HepG2 (cell line): ENCODE data around the gene NSF. TPM values are rescaled to one million over a fixed set of nuclear protein-coding genes. Genes with fewer than 3 reads are reported as not detected.
A peak's percentile ranks its signal among the peaks of the same experiment; 100 is the strongest.

ENCODE experiments used
- CEBPB ChIP-seq: IDR thresholded peaks from 2 replicates; pipeline ENCODE4 v1.6.1; 2011; ENCODE audit warnings: low read depth, low read length, improper control_type of control experiment, borderline replicate concordance
- FOXC1 ChIP-seq: sonication (generic); formaldehyde crosslinking; IDR thresholded peaks from 2 replicates; pipeline ENCODE4 v1.8.0; 2022; ENCODE audit warnings: mild to moderate bottlenecking, missing genetic modification reagents, borderline replicate concordance
- IRX3 ChIP-seq: sonication (generic); formaldehyde crosslinking; IDR thresholded peaks from 2 replicates; pipeline ENCODE4 v1.8.1; 2023; ENCODE audit warnings: mild to moderate bottlenecking, low read depth, missing genetic modification reagents, borderline replicate concordance
- KDM3A ChIP-seq: IDR thresholded peaks from 2 replicates; pipeline ENCODE4 v1.6.1; 2018; ENCODE audit warnings: low read depth, missing compliant biosample characterization
- ONECUT2 ChIP-seq: sonication (generic); formaldehyde crosslinking; IDR thresholded peaks from 2 replicates; pipeline ENCODE4 v1.4.0; 2020; ENCODE audit warnings: missing genetic modification reagents
- PHB2 ChIP-seq: fragments of 450-650 bp; IDR thresholded peaks from 2 replicates; pipeline ENCODE4 v1.6.1; 2018; ENCODE audit not compliant: partially characterized antibody
- SRSF4 ChIP-seq: fragments of 200-400 bp; formaldehyde crosslinking; IDR thresholded peaks from one replicate; pipeline ENCODE4 v1.6.1; 2018; ENCODE audit warnings: mild to moderate bottlenecking, low read depth, low read length, moderate library complexity; ENCODE audit not compliant: poor library complexity, severe bottlenecking
- ZBTB42 ChIP-seq: sonication (generic); formaldehyde crosslinking; IDR thresholded peaks from 2 replicates; pipeline ENCODE4 v1.5.0; 2020; ENCODE audit warnings: mild to moderate bottlenecking, missing genetic modification reagents
- ZKSCAN1 ChIP-seq: fragments of 150-350 bp; IDR thresholded peaks from 2 replicates; pipeline ENCODE4 v1.6.1; 2014; ENCODE audit warnings: low read length
- ZNF17 ChIP-seq: sonication (generic); formaldehyde crosslinking; IDR thresholded peaks from 2 replicates; pipeline ENCODE4 v1.5.0; 2020; ENCODE audit warnings: mild to moderate bottlenecking, missing genetic modification reagents
- ZNF225 ChIP-seq: sonication (generic); formaldehyde crosslinking; IDR thresholded peaks from 2 replicates; pipeline ENCODE4 v1.4.0; 2020; ENCODE audit warnings: mild to moderate bottlenecking, missing genetic modification reagents
- ZNF329 ChIP-seq: sonication (generic); formaldehyde crosslinking; IDR thresholded peaks from 2 replicates; pipeline ENCODE4 v1.9.0; 2021; ENCODE audit warnings: low read depth, mild to moderate bottlenecking, missing genetic modification reagents
- ZNF432 ChIP-seq: sonication (generic); formaldehyde crosslinking; IDR thresholded peaks from 2 replicates; pipeline ENCODE4 v1.5.0; 2020; ENCODE audit warnings: missing genetic modification reagents, mild to moderate bottlenecking, borderline replicate concordance
- ZNF619 ChIP-seq: sonication (generic); formaldehyde crosslinking; IDR thresholded peaks from 2 replicates; pipeline ENCODE4 v1.4.0; 2020; ENCODE audit warnings: mild to moderate bottlenecking, missing genetic modification reagents
- ZNF776 ChIP-seq: sonication (generic); formaldehyde crosslinking; IDR thresholded peaks from 2 replicates; pipeline ENCODE4 v1.4.0; 2020; ENCODE audit warnings: mild to moderate bottlenecking, missing genetic modification reagents
- polyA plus RNA-seq, 8 experiments: library from polyadenylated mRNA; depleted of rRNA in 3 of 8; stranded (reverse) in 7 of 8; unstranded in 1 of 8; fragments of >200 nt; fragmentation: Illumina TruSeq in 4 of 8; extraction: Trizol in 4 of 8; gene quantifications; 2 replicates each; pipeline versions ENCODE4 v1.2.1 to v1.2.3, GENCODE V29; 2011 to 2016; ENCODE audit warnings: low read depth in 4 of 8, missing spikeins in 1 of 8, mixed read lengths in 1 of 8; ENCODE audit not compliant: insufficient read depth in 1 of 8
- total RNA-seq, 5 experiments: library from RNA; depleted of rRNA; stranded (reverse); fragments of >200 nt; fragmentation: Illumina TruSeq; extraction: Trizol; gene quantifications; 2 replicates each; pipeline ENCODE4 v1.2.3, GENCODE V29; 2016; ENCODE audit warnings: low read depth in 1 of 5
- TF ChIP-seq, protein P1 (sequence below): IDR thresholded peaks from 2 replicates; pipeline ENCODE4 v1.6.1; 2016; ENCODE audit warnings: missing biosample characterization, missing genetic modification reagents, low read depth
- TF ChIP-seq, protein P2 (sequence below): sonication (generic); formaldehyde crosslinking; IDR thresholded peaks from 2 replicates; pipeline ENCODE4 v1.5.0; 2020; ENCODE audit warnings: mild to moderate bottlenecking, missing genetic modification reagents
- TF ChIP-seq, protein P3 (sequence below): sonication (generic); formaldehyde crosslinking; IDR thresholded peaks from 2 replicates; pipeline ENCODE4 v1.8.0; 2022; ENCODE audit warnings: mild to moderate bottlenecking, missing genetic modification reagents, moderate library complexity
- TF ChIP-seq, protein P4 (sequence below): sonication (generic); formaldehyde crosslinking; IDR thresholded peaks from 2 replicates; pipeline ENCODE4 v1.4.0; 2020; ENCODE audit warnings: mild to moderate bottlenecking, low read depth, missing genetic modification reagents
- TF ChIP-seq, protein P5 (sequence below): sonication (generic); IDR thresholded peaks from 2 replicates; pipeline ENCODE4 v1.6.1; 2016; ENCODE audit warnings: low read depth, borderline replicate concordance

NSF gene
- total and polyA plus RNA-seq, 2 of the 13 experiments (the other 11 are each of a cell fraction or from before 2014, with no cell fraction given) = 21.9 to 37.8 TPM

DNA sequence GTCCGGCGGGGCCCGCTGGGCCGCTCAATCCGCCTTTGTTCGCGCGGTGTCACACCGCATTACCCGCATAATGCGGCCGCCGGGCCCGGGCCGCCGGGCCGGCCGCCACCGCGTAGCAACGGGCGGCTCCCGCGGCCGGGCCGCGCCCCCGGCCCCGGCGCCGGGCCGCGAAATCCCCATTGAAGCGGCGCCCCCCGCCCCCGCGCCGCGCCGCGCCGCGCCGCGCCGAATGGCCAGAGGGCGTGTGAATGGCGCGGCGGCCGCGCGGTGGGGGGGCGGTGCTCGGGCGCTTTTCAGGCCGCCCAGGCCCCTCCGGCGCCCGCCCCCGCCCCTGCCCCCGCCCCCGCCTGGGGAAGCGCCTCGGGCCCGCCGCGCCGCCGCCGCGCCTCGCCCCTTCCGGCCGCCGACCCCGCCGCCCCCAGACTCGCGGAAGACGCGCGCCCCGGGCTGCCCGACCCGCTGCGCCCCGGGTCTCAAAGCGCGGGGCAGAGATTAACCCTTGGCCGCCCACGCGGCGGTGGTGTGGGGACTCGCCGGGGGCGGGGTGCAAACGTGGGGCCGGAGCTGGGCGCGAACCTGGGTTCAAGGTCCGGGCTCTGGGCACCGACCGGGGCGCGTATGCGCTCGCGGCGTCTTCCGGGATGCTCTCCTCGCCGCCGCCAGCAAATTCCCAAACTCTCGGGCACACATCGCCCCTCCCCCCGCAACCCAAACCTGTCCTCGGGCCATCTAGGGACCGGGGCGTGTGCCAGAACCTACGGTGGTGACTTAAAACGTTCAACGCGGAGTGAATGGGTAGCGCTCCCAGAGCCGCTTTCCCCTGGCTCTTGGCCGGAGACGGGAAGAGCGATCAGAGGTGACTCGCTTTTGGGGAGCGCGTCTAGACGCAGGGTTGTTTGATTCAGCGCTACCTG lies 181.3 kb downstream of the NSF start (continued):
- TF ChIP-seq, protein P1, sequence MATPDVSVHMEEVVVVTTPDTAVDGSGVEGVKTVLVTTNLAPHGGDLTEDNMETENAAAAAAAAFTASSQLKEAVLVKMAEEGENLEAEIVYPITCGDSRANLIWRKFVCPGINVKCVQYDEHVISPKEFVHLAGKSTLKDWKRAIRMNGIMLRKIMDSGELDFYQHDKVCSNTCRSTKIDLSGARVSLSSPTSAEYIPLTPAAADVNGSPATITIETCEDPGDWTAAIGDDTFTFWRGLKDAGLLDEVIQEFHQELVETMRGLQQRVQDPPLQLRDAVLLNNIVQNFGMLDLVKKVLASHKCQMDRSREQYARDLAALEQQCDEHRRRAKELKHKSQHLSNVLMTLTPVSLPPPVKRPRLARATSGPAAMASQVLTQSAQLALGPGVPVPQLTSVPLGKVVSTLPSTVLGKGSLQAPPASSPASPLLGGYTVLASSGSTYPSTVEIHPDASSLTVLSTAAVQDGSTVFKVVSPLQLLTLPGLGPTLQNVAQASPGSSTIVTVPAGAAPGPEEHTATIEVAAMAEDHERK (CRISPR knock-in tag) = no peak
- no peak; the same call in 1 of the 2 replicates for TF ChIP-seq ZKSCAN1
- TF ChIP-seq, protein P2, sequence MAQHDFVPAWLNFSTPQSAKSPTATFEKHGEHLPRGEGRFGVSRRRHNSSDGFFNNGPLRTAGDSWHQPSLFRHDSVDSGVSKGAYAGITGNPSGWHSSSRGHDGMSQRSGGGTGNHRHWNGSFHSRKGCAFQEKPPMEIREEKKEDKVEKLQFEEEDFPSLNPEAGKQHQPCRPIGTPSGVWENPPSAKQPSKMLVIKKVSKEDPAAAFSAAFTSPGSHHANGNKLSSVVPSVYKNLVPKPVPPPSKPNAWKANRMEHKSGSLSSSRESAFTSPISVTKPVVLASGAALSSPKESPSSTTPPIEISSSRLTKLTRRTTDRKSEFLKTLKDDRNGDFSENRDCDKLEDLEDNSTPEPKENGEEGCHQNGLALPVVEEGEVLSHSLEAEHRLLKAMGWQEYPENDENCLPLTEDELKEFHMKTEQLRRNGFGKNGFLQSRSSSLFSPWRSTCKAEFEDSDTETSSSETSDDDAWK (CRISPR knock-in tag) = no peak
- TF ChIP-seq ZNF225 = peak; percentile 91
- TF ChIP-seq ZNF776 (CRISPR knock-in tag) = peak; percentile 92
- TF ChIP-seq ZNF619 = no peak
- TF ChIP-seq, protein P3, sequence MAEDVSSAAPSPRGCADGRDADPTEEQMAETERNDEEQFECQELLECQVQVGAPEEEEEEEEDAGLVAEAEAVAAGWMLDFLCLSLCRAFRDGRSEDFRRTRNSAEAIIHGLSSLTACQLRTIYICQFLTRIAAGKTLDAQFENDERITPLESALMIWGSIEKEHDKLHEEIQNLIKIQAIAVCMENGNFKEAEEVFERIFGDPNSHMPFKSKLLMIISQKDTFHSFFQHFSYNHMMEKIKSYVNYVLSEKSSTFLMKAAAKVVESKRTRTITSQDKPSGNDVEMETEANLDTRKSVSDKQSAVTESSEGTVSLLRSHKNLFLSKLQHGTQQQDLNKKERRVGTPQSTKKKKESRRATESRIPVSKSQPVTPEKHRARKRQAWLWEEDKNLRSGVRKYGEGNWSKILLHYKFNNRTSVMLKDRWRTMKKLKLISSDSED (CRISPR knock-in tag) = no peak
- TF ChIP-seq ZBTB42 (CRISPR knock-in tag) = no peak
- TF ChIP-seq, protein P4, sequence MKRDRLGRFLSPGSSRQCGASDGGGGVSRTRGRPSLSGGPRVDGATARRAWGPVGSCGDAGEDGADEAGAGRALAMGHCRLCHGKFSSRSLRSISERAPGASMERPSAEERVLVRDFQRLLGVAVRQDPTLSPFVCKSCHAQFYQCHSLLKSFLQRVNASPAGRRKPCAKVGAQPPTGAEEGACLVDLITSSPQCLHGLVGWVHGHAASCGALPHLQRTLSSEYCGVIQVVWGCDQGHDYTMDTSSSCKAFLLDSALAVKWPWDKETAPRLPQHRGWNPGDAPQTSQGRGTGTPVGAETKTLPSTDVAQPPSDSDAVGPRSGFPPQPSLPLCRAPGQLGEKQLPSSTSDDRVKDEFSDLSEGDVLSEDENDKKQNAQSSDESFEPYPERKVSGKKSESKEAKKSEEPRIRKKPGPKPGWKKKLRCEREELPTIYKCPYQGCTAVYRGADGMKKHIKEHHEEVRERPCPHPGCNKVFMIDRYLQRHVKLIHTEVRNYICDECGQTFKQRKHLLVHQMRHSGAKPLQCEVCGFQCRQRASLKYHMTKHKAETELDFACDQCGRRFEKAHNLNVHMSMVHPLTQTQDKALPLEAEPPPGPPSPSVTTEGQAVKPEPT (CRISPR knock-in tag) = 0 out of 2 replicates have a peak, but pooled peaks have one; percentile 72
- no peak for TF ChIP-seq ZNF17 (CRISPR knock-in tag)
- peak; percentile 92; the same call in 1 of the 2 replicates for TF ChIP-seq KDM3A (CRISPR knock-in tag)
- no peak for TF ChIP-seq SRSF4
- TF ChIP-seq, protein P5, sequence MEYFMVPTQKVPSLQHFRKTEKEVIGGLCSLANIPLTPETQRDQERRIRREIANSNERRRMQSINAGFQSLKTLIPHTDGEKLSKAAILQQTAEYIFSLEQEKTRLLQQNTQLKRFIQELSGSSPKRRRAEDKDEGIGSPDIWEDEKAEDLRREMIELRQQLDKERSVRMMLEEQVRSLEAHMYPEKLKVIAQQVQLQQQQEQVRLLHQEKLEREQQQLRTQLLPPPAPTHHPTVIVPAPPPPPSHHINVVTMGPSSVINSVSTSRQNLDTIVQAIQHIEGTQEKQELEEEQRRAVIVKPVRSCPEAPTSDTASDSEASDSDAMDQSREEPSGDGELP = no peak
- TF ChIP-seq PHB2 = no peak
- TF ChIP-seq FOXC1 (CRISPR knock-in tag) = peak; percentile 87; the same call in 1 of the 2 replicates
- peak; percentile 72; the same call in 1 of the 2 replicates for TF ChIP-seq ZNF329 (CRISPR knock-in tag)
- no peak for TF ChIP-seq CEBPB
- TF ChIP-seq ZNF432 (CRISPR knock-in tag) = no peak
- TF ChIP-seq IRX3 = peak; percentile 60; the same call in 1 of the 2 replicates
- TF ChIP-seq ONECUT2 (CRISPR knock-in tag) = no peak; the same call in 1 of the 2 replicates
